ENCODE data around the gene CXCR4. TPM values are rescaled to one million over a fixed set of nuclear protein-coding genes. Genes with fewer than 3 reads are reported as not detected.

The CXCR4 gene
- total RNA-seq, result 95.7 TPM

DNA sequence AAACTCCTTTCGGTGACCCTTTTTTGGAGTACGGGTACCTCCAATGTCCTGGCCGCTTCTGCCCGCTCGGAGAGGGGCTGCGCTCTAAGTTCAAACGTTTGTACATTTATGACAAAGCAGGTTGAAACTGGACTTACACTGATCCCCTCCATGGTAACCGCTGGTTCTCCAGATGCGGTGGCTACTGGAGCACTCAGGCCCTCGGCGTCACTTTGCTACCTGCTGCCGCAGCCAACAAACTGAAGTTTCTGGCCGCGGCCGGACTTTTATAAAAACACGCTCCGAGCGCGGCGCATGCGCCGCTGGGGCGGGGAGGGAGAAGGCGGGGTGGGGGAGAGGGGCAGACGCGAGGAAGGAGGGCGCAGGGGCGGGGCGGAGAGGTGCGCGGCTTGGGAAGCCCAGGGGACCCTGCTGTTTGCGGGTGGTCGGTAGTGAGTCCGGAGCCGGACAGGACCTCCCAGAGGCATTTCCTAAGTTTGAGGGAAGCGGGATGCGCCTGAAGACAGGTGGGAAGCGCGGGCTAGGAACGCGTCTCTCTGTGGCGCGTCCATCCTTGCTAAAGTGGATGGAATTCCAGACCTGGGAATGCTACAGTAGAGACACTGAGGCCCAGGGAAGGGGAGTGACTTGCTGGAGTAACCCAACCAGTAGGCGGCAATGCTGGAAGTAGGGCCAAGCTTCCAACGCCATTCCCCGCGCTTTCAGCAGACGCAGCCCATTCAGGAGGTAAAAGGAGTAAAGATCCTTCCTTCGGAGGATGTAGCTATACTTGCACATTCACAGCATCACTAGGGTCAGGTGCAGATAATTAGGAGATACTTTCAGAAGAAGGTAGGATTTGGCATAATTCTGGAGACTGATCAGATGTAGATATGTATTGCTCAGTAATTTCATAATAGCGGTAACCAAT lies at the start of gene CXCR4:
Gene CXCR4 (minus strand): TSS at position 241 of the 910 bp plus-strand sequence. CDS start 89 bp downstream, at position 152.

Other genes starting within 250 kb of the CXCR4 start
- 28.8 TPM for gene MCM6, start 241.7 kb downstream of the CXCR4 start, total RNA-seq
- gene DARS1, start 132.5 kb downstream of the CXCR4 start, total RNA-seq, result 119 TPM